Astrocyte (in vitro differentiated cells and primary cell): ENCODE results near the gene RD3L. TPM values are rescaled to one million over a fixed set of nuclear protein-coding genes. Genes with fewer than 3 reads are reported as not detected.

Experiments
- DNase-seq: peaks from one replicate; pipeline ENCODE4 v3.0.0-alpha.2; 2010; ENCODE audit warnings: low read depth
- FAIRE-seq: peaks from 2 replicates; lab custom pipeline; 2011; peaks lifted over from hg19 to GRCh38; lab: Jason Lieb, UNC
- H2AFZ ChIP-seq: 2 replicates; pipeline ENCODE4 v1.6.0; 2012; ENCODE audit warnings: low read depth, low read length, inconsistent platforms
- H3K27ac ChIP-seq: 2 replicates; pipeline ENCODE4 v1.5.1; 2011; ENCODE audit warnings: low read depth, low read length, inconsistent platforms
- H3K27me3 ChIP-seq: 2 replicates; pipeline ENCODE4 v1.6.0; 2011; ENCODE audit warnings: low read length, inconsistent platforms; ENCODE audit not compliant: insufficient read depth
- H3K36me3 ChIP-seq: 2 replicates; pipeline ENCODE4 v1.5.1; 2011; ENCODE audit warnings: low read length, inconsistent platforms; ENCODE audit not compliant: insufficient read depth
- H3K4me1 ChIP-seq: 2 replicates; pipeline ENCODE4 v1.5.1; 2011; ENCODE audit warnings: low read length, inconsistent platforms; ENCODE audit not compliant: insufficient read depth
- H3K4me2 ChIP-seq: 2 replicates; pipeline ENCODE4 v1.6.0; 2012; ENCODE audit warnings: low read length, inconsistent platforms
- H3K4me3 ChIP-seq: 2 replicates; pipeline ENCODE4 v1.5.1; 2011; ENCODE audit warnings: low read depth, mild to moderate bottlenecking, low read length, inconsistent platforms; ENCODE audit not compliant: insufficient read depth
- H3K79me2 ChIP-seq: 2 replicates; pipeline ENCODE4 v1.6.0; 2012; ENCODE audit warnings: mild to moderate bottlenecking, low read length, inconsistent platforms; ENCODE audit not compliant: insufficient read depth
- H3K9ac ChIP-seq: 2 replicates; pipeline ENCODE4 v1.6.0; 2012; ENCODE audit warnings: mild to moderate bottlenecking, low read length, inconsistent platforms
- H3K9me3 ChIP-seq: 2 replicates; pipeline ENCODE4 v1.5.1; 2012; ENCODE audit warnings: low read depth, mild to moderate bottlenecking, low read length, inconsistent platforms; ENCODE audit not compliant: insufficient read depth
- H4K20me1 ChIP-seq: 2 replicates; pipeline ENCODE4 v1.6.0; 2012; ENCODE audit warnings: low read length, inconsistent platforms; ENCODE audit not compliant: insufficient read depth
- H3K27ac Mint-ChIP-seq: one replicate; pipeline ENCODE4 v1.8.0; 2021; ENCODE audit warnings: mild to moderate bottlenecking, mixed read lengths; ENCODE audit not compliant: unreplicated experiment
- H3K27me3 Mint-ChIP-seq: one replicate; pipeline ENCODE4 v1.8.0; 2021; ENCODE audit warnings: low read depth, mixed read lengths; ENCODE audit not compliant: unreplicated experiment
- H3K36me3 Mint-ChIP-seq: one replicate; pipeline ENCODE4 v1.8.0; 2021; ENCODE audit warnings: low read depth, mixed read lengths; ENCODE audit not compliant: unreplicated experiment
- H3K4me1 Mint-ChIP-seq: one replicate; pipeline ENCODE4 v1.8.0; 2021; ENCODE audit warnings: low read depth, mixed read lengths; ENCODE audit not compliant: unreplicated experiment
- H3K4me3 Mint-ChIP-seq: one replicate; pipeline ENCODE4 v1.8.0; 2021; ENCODE audit warnings: mild to moderate bottlenecking, moderate library complexity, mixed read lengths; ENCODE audit not compliant: unreplicated experiment
- H3K9me3 Mint-ChIP-seq: one replicate; pipeline ENCODE4 v1.8.0; 2021; ENCODE audit warnings: mild to moderate bottlenecking, mixed read lengths; ENCODE audit not compliant: unreplicated experiment
- CTCF ChIP-seq: IDR thresholded peaks from 2 replicates; pipeline ENCODE4 v1.5.1; 2011; ENCODE audit warnings: low read depth, mild to moderate bottlenecking, inconsistent platforms, low read length, moderate library complexity; ENCODE audit not compliant: insufficient read depth
- EZH2 ChIP-seq: IDR thresholded peaks from 2 replicates; pipeline ENCODE4 v1.6.1; 2012; ENCODE audit warnings: mild to moderate bottlenecking, low read length, inconsistent platforms; ENCODE audit not compliant: insufficient read depth
- total RNA-seq: library from RNA; stranded (reverse); gene quantifications from 2 replicates; pipeline ENCODE4 v1.2.1, GENCODE V29; 2021

RD3L gene
- total RNA-seq, 1 donor from 2014 or later: not detected

GRCh38 chr14:103928011-103928890 is 14.1 kb downstream of the RD3L start, which contains the start of gene TDRD9:
Gene TDRD9 (plus strand): TSS chr14:103928456. CDS start chr14:103928510, 54 bp downstream.
- no peak within 1 kb of the TSS for H3K4me3 ChIP-seq
- FAIRE-seq: no peak
- H3K9me3 Mint-ChIP-seq: no peaks in the 10 kb centered on the region

GRCh38 chr14:103927566-103927965 is 14.8 kb downstream of the RD3L start:
- Histone ChIP-seq H3K9me3 (no peaks in the 10 kb centered on the region), H3K9ac (no peak overlapping the region), H4K20me1 (no peaks in the 10 kb centered on the region), H3K4me1 (no peaks in the 10 kb centered on the region), H3K36me3 (no peaks in the 10 kb centered on the region), H3K79me2 (no peaks in the 10 kb centered on the region), H2AFZ (no peak overlapping the region), H3K27me3 (peaks cover 4% of the 10 kb centered on the region), H3K4me2 (no peak overlapping the region), H3K4me3 (no peak overlapping the region), H3K27ac (no peak overlapping the region)
- TF ChIP-seq EZH2 (no peak), CTCF (no peak)
- no peak for DNase-seq
- Mint-ChIP-seq H3K4me3 (no peak overlapping the region), H3K9me3 (no peaks in the 10 kb centered on the region), H3K36me3 (no peaks in the 10 kb centered on the region), H3K4me1 (no peaks in the 10 kb centered on the region), H3K27me3 (peaks cover 1% of the 10 kb centered on the region), H3K27ac (no peak overlapping the region)
- FAIRE-seq: no peak

More at GRCh38 chr14:103928011-103928890, 14.1 kb downstream of the RD3L start, which contains the start of gene TDRD9:
- no peak for TF ChIP-seq CTCF
- Histone ChIP-seq H4K20me1 (no peaks in the 10 kb centered on the region), H3K4me2 (no peak within 1 kb of the TSS), H3K36me3 (no peaks in the 10 kb centered on the region), H3K27me3 (peaks cover 6% of the 10 kb centered on the region), H3K79me2 (no peaks in the 10 kb centered on the region), H3K4me1 (no peaks in the 10 kb centered on the region), H3K27ac (no peak within 1 kb of the TSS), H3K9ac (no peak within 1 kb of the TSS), H3K9me3 (no peaks in the 10 kb centered on the region), H2AFZ (no peak within 1 kb of the TSS)
- Mint-ChIP-seq H3K36me3 (no peaks in the 10 kb centered on the region), H3K27ac (no peak within 1 kb of the TSS), H3K4me1 (no peaks in the 10 kb centered on the region), H3K27me3 (peaks cover 1% of the 10 kb centered on the region), H3K4me3 (no peak within 1 kb of the TSS)
- DNase-seq: no peak

GRCh38 chr14:103925316-103925715 is 17.0 kb downstream of the RD3L start:
- no peaks in the 10 kb centered on the region for H3K27me3 ChIP-seq
- H3K27ac ChIP-seq: no peak overlapping the region
- FAIRE-seq (no peak), DNase-seq (no peak)
- no peak overlapping the region for H3K9ac ChIP-seq
- H2AFZ ChIP-seq: no peak overlapping the region
- H3K4me3 ChIP-seq: no peak overlapping the region
- peaks cover 1% of the 10 kb centered on the region for H3K27me3 Mint-ChIP-seq
- no peaks in the 10 kb centered on the region for H3K4me1 Mint-ChIP-seq
- H4K20me1 ChIP-seq: peaks cover 6% of the 10 kb centered on the region
- H3K4me3 Mint-ChIP-seq: no peak overlapping the region
- peaks cover 2% of the 10 kb centered on the region for H3K36me3 Mint-ChIP-seq
- no peaks in the 10 kb centered on the region for H3K4me1 ChIP-seq
- no peaks in the 10 kb centered on the region for H3K9me3 ChIP-seq
- peaks cover 11% of the 10 kb centered on the region for H3K79me2 ChIP-seq
- H3K36me3 ChIP-seq: no peaks in the 10 kb centered on the region
- no peak for TF ChIP-seq EZH2
- H3K9me3 Mint-ChIP-seq: no peaks in the 10 kb centered on the region
- no peak overlapping the region for H3K4me2 ChIP-seq
- no peak overlapping the region for H3K27ac Mint-ChIP-seq
